Esophagus muscularis mucosa (tissue), 4 donors: ENCODE data around the gene TMEM87B. TPM values are rescaled to one million over a fixed set of nuclear protein-coding genes. Genes with fewer than 3 reads are reported as not detected.

Source experiments
- DNase-seq: peaks from one replicate; pipeline ENCODE4 v3.0.0-alpha.2; 2017; ENCODE audit errors: extremely low spot score
- H3K27ac ChIP-seq, 4 donors: fragments of 200-600 bp; sonication (generic); replicated peaks in 1 of 4; 1 replicate in 3 of 4; 2 replicates in 1 of 4; pipeline ENCODE4 v1.5.1; 2016 to 2019; ENCODE audit warnings: mild to moderate bottlenecking in 1 of 4
- H3K27me3 ChIP-seq, 4 donors: fragments of 200-600 bp; sonication (generic); one replicate each; pipeline versions ENCODE4 v1.5.1 to v1.6.0; 2016 to 2019
- H3K36me3 ChIP-seq, 4 donors: fragments of 200-600 bp; sonication (generic); one replicate each; pipeline ENCODE4 v1.5.1; 2016 to 2019
- H3K4me1 ChIP-seq, 4 donors: fragments of 200-600 bp; sonication (generic); one replicate each; pipeline ENCODE4 v1.5.1; 2016 to 2019
- H3K4me3 ChIP-seq, 4 donors: fragments of 200-600 bp; sonication (generic); 1 replicate in 2 of 4; 2 replicates in 2 of 4; pipeline ENCODE4 v1.5.1; 2016 to 2019; ENCODE audit warnings: mild to moderate bottlenecking in 4 of 4, moderate library complexity in 1 of 4
- H3K9me3 ChIP-seq, 4 donors: fragments of 200-600 bp; sonication (generic); 1 replicate in 3 of 4; 2 replicates in 1 of 4; pipeline ENCODE4 v1.5.1; 2016 to 2019
- EP300 ChIP-seq: sonication (generic); formaldehyde crosslinking; IDR thresholded peaks from one replicate; pipeline ENCODE4 v1.6.1; 2017; ENCODE audit warnings: antibody characterized with exemption
- POLR2A ChIP-seq: fragments of 450-650 bp; IDR thresholded peaks from one replicate; pipeline ENCODE4 v1.6.1; 2017; ENCODE audit warnings: antibody characterized with exemption, moderate library complexity, mild to moderate bottlenecking, low read depth
- POLR2AphosphoS5 ChIP-seq, 2 donors: sonication (generic); formaldehyde crosslinking; IDR thresholded peaks; one replicate each; pipeline ENCODE4 v1.6.1; 2017; ENCODE audit warnings: antibody characterized with exemption in 2 of 2
- WGBS: methylation state at CpG from one replicate; pipeline ENCODE4 v1.1.5; 2018; 5-methylcytosine and 5-hydroxymethylcytosine counted together
- intact Hi-C: fragments of 100-400 bp; cut with DNase I; formaldehyde crosslinking; loops from one replicate; pipeline ENCODE4 v1.15.1; 2023
- total RNA-seq, 4 donors: library from RNA; depleted of rRNA; stranded (reverse); fragments of >200 nt; gene quantifications; one replicate each; pipeline versions ENCODE4 v1.1.0 to v1.2.1, GENCODE V29; 2016
- TF ChIP-seq, protein P1 (sequence below), 3 experiments: fragments of 200-600 bp in 2 of 3; fragments of 450-650 bp in 1 of 3; sonication (generic) in 2 of 3; IDR thresholded peaks; one replicate each; pipeline ENCODE4 v1.5.1; 2017 to 2019; ENCODE audit warnings: antibody characterized with exemption in 3 of 3, mild to moderate bottlenecking in 2 of 3, moderate library complexity in 1 of 3

Gene TMEM87B
- total RNA-seq, 4 donors from 2014 or later = 13.7 to 21.8 (median 14.9) TPM

DNA sequence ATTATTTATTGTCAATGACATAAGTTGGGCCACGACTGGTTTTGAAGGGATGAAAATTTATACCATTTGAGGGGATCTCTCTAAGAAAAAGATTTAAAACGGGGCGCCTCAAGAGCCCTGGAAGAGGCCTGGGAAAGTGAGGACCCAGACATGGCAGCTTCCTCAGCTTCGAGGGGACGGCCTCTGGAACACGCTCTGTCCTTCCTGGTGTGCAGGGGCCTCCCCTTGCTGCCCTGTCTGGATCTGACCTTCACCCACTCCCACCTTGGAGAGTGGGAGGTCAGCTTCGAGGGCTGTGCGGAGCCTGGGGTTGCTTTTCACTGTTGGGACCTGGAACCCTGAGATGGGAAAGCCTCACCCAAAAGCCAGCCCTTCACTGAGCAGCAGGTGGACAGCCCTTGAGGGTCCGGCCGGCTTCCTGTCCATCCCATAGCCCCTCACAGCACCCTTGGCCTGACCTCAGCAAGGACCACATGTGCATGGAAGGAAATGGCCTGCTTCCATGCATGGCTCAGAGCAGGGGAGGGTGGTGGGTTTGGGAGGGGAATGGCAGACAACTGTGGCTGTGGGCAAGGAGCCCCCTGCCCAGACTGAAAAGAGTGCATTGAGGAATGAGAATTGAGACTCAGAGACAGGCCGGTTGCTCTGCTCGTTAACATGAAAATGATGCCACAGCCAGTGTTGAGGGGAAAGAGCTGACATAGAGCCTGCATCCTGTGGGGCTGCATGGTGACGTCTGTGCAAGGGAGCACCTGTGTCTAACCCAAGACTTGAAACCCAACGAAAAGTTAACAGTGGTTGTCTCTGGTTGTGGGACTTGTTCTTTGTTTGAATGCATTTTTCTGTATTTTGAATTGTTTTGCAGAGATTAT, 99.4 kb downstream of the TMEM87B start:
- 79% methylated on average over 9 of the region's 14 CpGs for WGBS
- intact Hi-C loops = no loop called here
- no peak for DNase-seq
- Histone ChIP-seq H3K4me1 (no peaks in the 10 kb centered on the region), H3K36me3 (no peaks in the 10 kb centered on the region), H3K4me3 (no peak overlapping the region), H3K9me3 (no peaks in the 10 kb centered on the region), H3K27me3 (no peaks in the 10 kb centered on the region), H3K27ac (no peak overlapping the region)
- TF ChIP-seq POLR2AphosphoS5 (IDR thresholded peaks at IDR 0.05) (no peak), EP300 (no peak), POLR2A (no peak)
- TF ChIP-seq, protein P1, sequence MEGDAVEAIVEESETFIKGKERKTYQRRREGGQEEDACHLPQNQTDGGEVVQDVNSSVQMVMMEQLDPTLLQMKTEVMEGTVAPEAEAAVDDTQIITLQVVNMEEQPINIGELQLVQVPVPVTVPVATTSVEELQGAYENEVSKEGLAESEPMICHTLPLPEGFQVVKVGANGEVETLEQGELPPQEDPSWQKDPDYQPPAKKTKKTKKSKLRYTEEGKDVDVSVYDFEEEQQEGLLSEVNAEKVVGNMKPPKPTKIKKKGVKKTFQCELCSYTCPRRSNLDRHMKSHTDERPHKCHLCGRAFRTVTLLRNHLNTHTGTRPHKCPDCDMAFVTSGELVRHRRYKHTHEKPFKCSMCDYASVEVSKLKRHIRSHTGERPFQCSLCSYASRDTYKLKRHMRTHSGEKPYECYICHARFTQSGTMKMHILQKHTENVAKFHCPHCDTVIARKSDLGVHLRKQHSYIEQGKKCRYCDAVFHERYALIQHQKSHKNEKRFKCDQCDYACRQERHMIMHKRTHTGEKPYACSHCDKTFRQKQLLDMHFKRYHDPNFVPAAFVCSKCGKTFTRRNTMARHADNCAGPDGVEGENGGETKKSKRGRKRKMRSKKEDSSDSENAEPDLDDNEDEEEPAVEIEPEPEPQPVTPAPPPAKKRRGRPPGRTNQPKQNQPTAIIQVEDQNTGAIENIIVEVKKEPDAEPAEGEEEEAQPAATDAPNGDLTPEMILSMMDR (IDR thresholded peaks at IDR 0.05) = no peak

DNA sequence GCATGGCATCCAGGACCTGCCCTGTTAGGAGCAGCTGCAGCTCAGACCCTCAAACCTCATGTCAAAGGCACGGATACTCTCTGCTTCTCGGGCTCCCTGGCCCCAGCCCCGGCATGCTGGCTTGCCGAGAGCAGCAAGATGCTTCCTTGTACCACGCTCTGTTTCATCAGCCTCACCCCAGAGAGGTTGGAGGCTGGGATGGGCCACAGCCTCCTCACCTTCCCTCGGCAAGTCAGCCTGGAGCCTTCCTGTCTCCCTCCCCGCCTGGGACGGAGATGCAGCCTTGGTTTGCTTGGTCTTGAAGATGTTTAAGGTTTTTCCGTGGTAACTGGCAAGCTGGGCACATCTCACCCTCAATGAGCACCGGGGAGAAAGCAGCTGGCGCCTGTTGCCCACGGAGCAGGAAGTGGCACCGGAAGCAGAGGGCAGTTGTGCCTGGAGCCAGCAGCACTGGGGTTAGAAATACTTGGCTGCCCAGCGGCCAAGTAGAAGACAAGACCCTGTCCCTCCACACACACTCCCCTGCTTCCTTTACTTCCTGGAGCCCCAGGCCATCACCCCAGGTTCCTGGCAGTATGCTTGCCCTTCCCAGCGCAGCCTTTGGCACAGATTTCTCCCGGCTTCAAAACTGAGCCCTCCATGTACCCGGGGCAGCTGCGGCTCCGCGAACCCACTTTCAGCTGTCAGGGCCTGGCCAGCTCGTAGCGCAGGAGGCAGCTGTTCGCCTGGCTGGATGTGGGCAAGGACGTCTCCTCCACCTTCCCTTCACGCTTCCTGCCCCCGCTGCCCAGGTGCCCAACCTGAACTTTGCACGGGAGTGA, 100.5 kb downstream of the TMEM87B start:
- Histone ChIP-seq H3K27me3 (no peaks in the 10 kb centered on the region), H3K4me1 (no peaks in the 10 kb centered on the region), H3K4me3 (no peak overlapping the region), H3K36me3 (no peaks in the 10 kb centered on the region), H3K9me3 (no peaks in the 10 kb centered on the region), H3K27ac (no peak overlapping the region)
- no peak for DNase-seq
- TF ChIP-seq, protein P1 (IDR thresholded peaks at IDR 0.05) = no peak
- TF ChIP-seq POLR2AphosphoS5 (IDR thresholded peaks at IDR 0.05) (no peak), EP300 (no peak)
- intact Hi-C loops = no loop called here
- 84% methylated on average over 21 of the region's 27 CpGs for WGBS

DNA sequence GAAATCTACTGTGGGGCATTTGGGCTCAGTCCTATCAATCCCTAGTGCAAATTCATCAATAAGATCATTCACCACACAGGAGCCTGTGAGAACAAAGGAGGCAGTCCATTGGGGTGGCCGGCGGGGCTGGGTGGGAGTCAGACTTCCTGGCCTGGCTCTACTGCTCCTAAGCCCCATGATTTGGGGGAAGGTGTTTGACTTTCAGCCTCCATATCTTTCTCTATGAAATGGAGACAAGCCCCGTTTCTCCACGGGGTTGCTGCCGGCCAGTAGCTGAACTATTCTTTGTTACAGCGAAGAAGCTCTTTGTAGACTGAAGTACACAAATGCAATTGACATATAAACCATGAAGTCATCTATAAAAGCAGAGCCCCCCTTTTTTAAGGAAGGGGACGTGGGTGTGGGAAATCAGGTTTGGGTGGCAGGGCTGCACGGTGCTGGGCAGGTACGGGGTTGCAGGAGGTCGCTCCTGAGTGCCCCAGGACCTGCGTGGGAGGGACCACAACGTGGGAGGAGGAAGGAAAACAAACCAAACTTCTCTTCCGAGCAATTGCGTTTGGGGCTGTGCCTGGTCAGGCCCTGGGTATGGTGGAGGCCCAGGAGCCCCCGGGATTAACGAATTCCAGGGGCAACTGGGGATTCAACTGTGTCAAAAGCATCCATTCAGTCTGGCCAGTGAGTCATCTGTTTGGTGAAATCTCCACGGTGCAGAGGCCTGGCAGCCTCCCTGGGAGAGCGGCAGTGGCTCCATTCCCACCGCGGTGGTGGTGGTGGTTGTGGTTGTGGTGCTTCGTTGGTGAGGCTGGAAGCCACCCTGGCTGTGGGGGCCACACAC, 101.3 kb downstream of the TMEM87B start:
- Histone ChIP-seq H3K4me3 (no peak overlapping the region), H3K36me3 (no peaks in the 10 kb centered on the region), H3K27ac (no peak overlapping the region), H3K9me3 (no peaks in the 10 kb centered on the region), H3K27me3 (no peaks in the 10 kb centered on the region), H3K4me1 (no peaks in the 10 kb centered on the region)
- 80% methylated on average over 19 of the region's 21 CpGs for WGBS
- TF ChIP-seq POLR2AphosphoS5 (IDR thresholded peaks at IDR 0.05) (no peak), POLR2A (no peak), EP300 (no peak)
- TF ChIP-seq, protein P1 (IDR thresholded peaks at IDR 0.05) = no peak
- intact Hi-C loops = no loop called here
- no peak for DNase-seq

DNA sequence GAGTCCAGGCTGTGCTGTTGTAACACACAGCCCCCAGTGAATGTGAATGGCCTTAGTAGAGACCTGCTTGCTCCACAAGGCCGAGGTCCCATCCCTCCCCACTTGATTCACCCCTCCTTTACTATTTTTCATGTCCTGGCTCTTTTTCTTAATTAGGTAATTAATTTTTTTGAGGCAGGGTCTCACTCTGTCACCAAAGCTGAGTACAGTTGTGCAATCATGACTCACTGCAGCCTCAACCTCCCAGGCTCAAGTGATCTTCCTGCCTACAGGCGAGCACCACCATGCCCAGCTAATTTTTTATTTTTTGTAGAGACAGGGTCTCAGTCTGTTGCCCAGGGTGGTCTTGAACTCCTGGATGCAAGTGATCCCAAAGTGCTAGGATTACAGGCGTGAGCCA, 102.4 kb downstream of the TMEM87B start:
- Histone ChIP-seq H3K27ac (no peak overlapping the region), H3K4me3 (no peak overlapping the region), H3K9me3 (no peaks in the 10 kb centered on the region), H3K4me1 (no peaks in the 10 kb centered on the region), H3K36me3 (no peaks in the 10 kb centered on the region), H3K27me3 (no peaks in the 10 kb centered on the region)
- TF ChIP-seq, protein P1 (IDR thresholded peaks at IDR 0.05) = no peak
- TF ChIP-seq POLR2A = no peak
- TF ChIP-seq POLR2AphosphoS5 (IDR thresholded peaks at IDR 0.05) = no peak
- TF ChIP-seq EP300 = no peak
- DNase-seq = no peak
- intact Hi-C loops = no loop called here
- WGBS = 57% methylated on average over 3 of the region's 3 CpGs
